IPS DF 6.9 (cell line): ENCODE results near the gene ABCA5.

Experiments used
- DNase-seq: peaks from one replicate; pipeline ENCODE4 v3.0.0-alpha.2; 2013; ENCODE audit warnings: low read depth, low spot score
- H3K27ac ChIP-seq: one replicate; pipeline ENCODE4 v1.5.1; 2013; ENCODE audit warnings: low read length, control low read depth
- H3K27me3 ChIP-seq: 2 replicates; pipeline ENCODE4 v1.6.1; 2013; ENCODE audit warnings: mild to moderate bottlenecking, low read length; ENCODE audit not compliant: control insufficient read depth, insufficient read depth
- H3K36me3 ChIP-seq: 2 replicates; pipeline ENCODE4 v1.6.1; 2013; ENCODE audit warnings: low read length; ENCODE audit not compliant: control insufficient read depth, insufficient read depth
- H3K4me1 ChIP-seq: 2 replicates; pipeline ENCODE4 v1.6.1; 2013; ENCODE audit warnings: low read length; ENCODE audit not compliant: control insufficient read depth, insufficient read depth
- H3K4me3 ChIP-seq: 2 replicates; pipeline ENCODE4 v1.5.1; 2013; ENCODE audit warnings: mild to moderate bottlenecking, low read length
- H3K9me3 ChIP-seq: 2 replicates; pipeline ENCODE4 v1.6.1; 2013; ENCODE audit warnings: low read length, inconsistent platforms; ENCODE audit not compliant: control insufficient read depth, insufficient read depth
- WGBS: extraction: QIAGEN DNeasy Blood & Tissue Kit; methylation state at CpG from one replicate; pipeline ENCODE4 v1.1.7; 2013; ENCODE audit warnings: mixed read lengths, missing lambda C conversion rate; ENCODE audit not compliant: insufficient read length, insufficient coverage; 5-methylcytosine and 5-hydroxymethylcytosine counted together

ABCA5 gene

GRCh38 chr17:69268543-69269014, 58.4 kb downstream of the ABCA5 start:
- WGBS, result no CpG with 5 or more reads among the region's 5 CpGs

DNA sequence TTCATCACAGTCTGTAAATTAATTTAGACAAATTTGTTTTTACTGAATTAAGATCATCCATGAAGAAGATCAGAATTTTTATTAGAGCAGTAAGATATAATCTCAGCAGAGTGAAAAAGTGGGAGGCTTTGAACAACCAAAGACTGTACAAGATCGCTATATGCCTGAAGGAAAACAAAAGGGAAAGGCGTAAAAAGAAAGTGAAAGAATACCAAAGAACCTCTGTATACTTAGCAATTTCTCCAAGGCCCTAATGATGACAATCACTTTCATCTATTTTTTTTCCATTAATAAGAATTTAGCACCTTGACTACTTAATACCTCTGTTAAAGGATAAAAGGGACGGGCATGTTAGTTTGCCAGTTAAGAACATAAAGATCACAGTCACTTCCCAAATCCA, 59.7 kb downstream of the ABCA5 start:
- Histone ChIP-seq H3K9me3 (no peaks in the 10 kb centered on the region), H3K4me3 (no peak overlapping the region), H3K27me3 (no peaks in the 10 kb centered on the region), H3K4me1 (no peaks in the 10 kb centered on the region), H3K27ac (no peak overlapping the region), H3K36me3 (no peaks in the 10 kb centered on the region)
- no peak for DNase-seq
- WGBS, result no CpG with 5 or more reads among the region's 3 CpGs

More at GRCh38 chr17:69268543-69269014, 58.4 kb downstream of the ABCA5 start:
- H3K9me3 ChIP-seq, result no peaks in the 10 kb centered on the region
- no peak overlapping the region for H3K27ac ChIP-seq
- no peaks in the 10 kb centered on the region for H3K4me1 ChIP-seq
- no peaks in the 10 kb centered on the region for H3K36me3 ChIP-seq
- no peak for DNase-seq
- no peaks in the 10 kb centered on the region for H3K27me3 ChIP-seq
- H3K4me3 ChIP-seq, result no peak overlapping the region

- no CpG with 5 or more reads among the region's 1 CpG for WGBS
- Histone ChIP-seq H3K27me3 (no peaks in the 10 kb centered on the region), H3K9me3 (no peaks in the 10 kb centered on the region), H3K36me3 (no peaks in the 10 kb centered on the region), H3K4me1 (no peaks in the 10 kb centered on the region), H3K27ac (no peak overlapping the region), H3K4me3 (no peak overlapping the region)
- DNase-seq, result no peak
These were observed 61.1 kb downstream of the ABCA5 start for GRCh38 chr17:69265873-69266272.

DNA sequence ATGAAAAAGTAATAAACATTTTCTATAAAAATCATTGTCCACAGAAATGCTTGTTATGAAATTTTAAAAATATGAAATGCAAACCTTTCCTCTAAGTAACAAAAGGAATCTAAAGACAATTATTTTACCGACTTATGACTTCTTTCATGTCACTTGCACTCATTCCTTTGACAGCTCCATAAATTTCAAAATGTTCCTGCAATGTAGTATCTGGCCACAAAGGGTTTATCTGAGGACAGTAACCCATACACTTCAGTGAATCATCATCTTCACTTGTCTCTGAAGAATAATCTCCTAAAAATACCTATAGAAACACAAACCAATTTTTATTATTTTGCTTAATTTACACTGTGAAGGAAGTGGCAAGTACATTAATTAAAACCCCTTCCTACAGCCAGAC, 72.7 kb downstream of the ABCA5 start:
- no peaks in the 10 kb centered on the region for H3K9me3 ChIP-seq
- no peaks in the 10 kb centered on the region for H3K36me3 ChIP-seq
- no peak for DNase-seq
- WGBS, result no CpG with 5 or more reads among the region's 1 CpG
- H3K27ac ChIP-seq, result no peak overlapping the region
- H3K27me3 ChIP-seq, result no peaks in the 10 kb centered on the region
- H3K4me3 ChIP-seq, result no peak overlapping the region
- no peaks in the 10 kb centered on the region for H3K4me1 ChIP-seq

DNA sequence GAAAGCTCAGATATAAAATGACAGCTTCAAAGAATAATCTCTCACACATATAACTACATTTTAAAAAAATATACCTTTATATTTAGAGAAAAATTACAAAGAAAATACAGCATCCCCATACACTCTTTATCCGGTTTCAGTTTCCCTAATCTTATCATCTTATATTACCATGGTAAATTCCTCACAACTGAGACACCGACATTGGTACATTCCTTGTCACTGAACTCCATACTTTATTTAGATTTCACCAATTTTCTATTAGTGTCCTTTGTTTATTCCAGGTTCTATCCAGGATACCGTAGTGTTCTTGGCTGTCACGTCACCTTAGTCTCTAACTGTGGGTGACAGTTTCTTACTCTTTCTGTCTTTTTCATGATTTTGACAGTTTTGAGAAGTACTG, 76.3 kb downstream of the ABCA5 start:
- no peak overlapping the region for H3K27ac ChIP-seq
- no peak overlapping the region for H3K4me3 ChIP-seq
- no peaks in the 10 kb centered on the region for H3K27me3 ChIP-seq
- 100% methylated on average over 2 of the region's 4 CpGs for WGBS
- DNase-seq, result no peak
- no peaks in the 10 kb centered on the region for H3K4me1 ChIP-seq
- no peaks in the 10 kb centered on the region for H3K9me3 ChIP-seq
- no peaks in the 10 kb centered on the region for H3K36me3 ChIP-seq

- DNase-seq, result peak; percentile 4
- WGBS, result 100% methylated on average over 1 of the region's 4 CpGs
- Histone ChIP-seq H3K4me3 (no peak overlapping the region), H3K9me3 (no peaks in the 10 kb centered on the region), H3K4me1 (no peaks in the 10 kb centered on the region), H3K27ac (no peak overlapping the region), H3K36me3 (no peaks in the 10 kb centered on the region), H3K27me3 (no peaks in the 10 kb centered on the region)
These were observed 80.1 kb downstream of the ABCA5 start for GRCh38 chr17:69246726-69247375.

DNA sequence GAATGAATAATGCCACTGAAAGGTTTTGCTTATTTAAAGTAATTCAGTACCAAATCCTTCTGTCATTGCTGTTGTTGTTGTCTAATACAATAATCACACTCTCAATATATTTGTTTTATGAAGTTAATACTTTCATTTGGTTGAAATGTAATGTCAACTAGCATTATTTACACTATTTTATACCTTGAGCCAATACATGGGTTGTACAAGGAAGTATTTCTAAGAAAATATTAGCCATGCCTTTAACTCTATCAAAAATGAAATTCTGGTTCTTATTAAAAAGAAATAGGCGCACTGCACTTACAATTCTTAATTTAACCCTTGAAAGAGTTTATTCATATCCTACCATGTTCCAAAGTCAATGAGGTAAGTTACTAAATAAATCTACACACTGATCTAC, 80.7 kb downstream of the ABCA5 start:
- no peaks in the 10 kb centered on the region for H3K4me1 ChIP-seq
- no CpG with 5 or more reads among the region's 1 CpG for WGBS
- H3K9me3 ChIP-seq, result no peaks in the 10 kb centered on the region
- DNase-seq, result no peak
- H3K36me3 ChIP-seq, result no peaks in the 10 kb centered on the region
- H3K27ac ChIP-seq, result no peak overlapping the region
- no peak overlapping the region for H3K4me3 ChIP-seq
- H3K27me3 ChIP-seq, result no peaks in the 10 kb centered on the region

DNA sequence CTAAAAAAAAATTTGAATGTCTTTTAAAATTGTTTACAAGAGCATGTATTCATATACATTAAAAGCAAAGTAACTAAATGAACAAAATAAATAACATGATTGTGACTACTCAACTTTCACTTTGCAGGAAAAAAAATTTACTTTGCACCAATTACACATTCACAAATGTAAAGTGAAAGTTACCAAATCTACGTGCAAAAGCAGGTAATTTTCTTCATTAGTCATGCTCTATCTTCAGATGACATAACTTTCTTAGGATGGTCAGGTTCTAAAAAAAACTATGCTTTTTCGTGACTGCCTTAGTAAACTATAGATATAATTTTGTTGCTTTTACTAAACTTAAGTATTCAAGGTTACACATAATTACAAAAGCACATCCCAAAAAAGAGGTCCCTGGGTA, 81.3 kb downstream of the ABCA5 start:
- WGBS, result no CpG with 5 or more reads among the region's 2 CpGs
- H3K36me3 ChIP-seq, result no peaks in the 10 kb centered on the region
- DNase-seq, result no peak
- no peak overlapping the region for H3K27ac ChIP-seq
- H3K4me3 ChIP-seq, result no peak overlapping the region
- no peaks in the 10 kb centered on the region for H3K27me3 ChIP-seq
- no peaks in the 10 kb centered on the region for H3K4me1 ChIP-seq
- no peaks in the 10 kb centered on the region for H3K9me3 ChIP-seq

GRCh38 chr17:69239611-69240600, 87.0 kb downstream of the ABCA5 start:
- WGBS, result no CpG with 5 or more reads among the region's 8 CpGs
- Histone ChIP-seq H3K27me3 (no peaks in the 10 kb centered on the region), H3K9me3 (no peaks in the 10 kb centered on the region; the same call in 1 of the 2 replicates), H3K27ac (no peak overlapping the region), H3K4me3 (no peak overlapping the region), H3K4me1 (no peaks in the 10 kb centered on the region; the same call in 1 of the 2 replicates), H3K36me3 (no peaks in the 10 kb centered on the region)
- DNase-seq, result no peak

- Histone ChIP-seq H3K27ac (no peak overlapping the region), H3K27me3 (no peaks in the 10 kb centered on the region), H3K4me1 (no peaks in the 10 kb centered on the region; the same call in none of the 2 replicates), H3K4me3 (no peak overlapping the region), H3K36me3 (no peaks in the 10 kb centered on the region), H3K9me3 (no peaks in the 10 kb centered on the region; the same call in 1 of the 2 replicates)
- DNase-seq, result no peak
- no CpG with 5 or more reads among the region's 3 CpGs for WGBS
These were observed 90.0 kb downstream of the ABCA5 start for GRCh38 chr17:69236946-69237345.
